Keratinocyte (primary cell): Measurements from ENCODE around the gene MPZ. TPM values are rescaled to one million over a fixed set of nuclear protein-coding genes. Genes with fewer than 3 reads are reported as not detected.

Experiments
- DNase-seq: peaks from one replicate; pipeline ENCODE4 v3.0.0-alpha.2; 2011; ENCODE audit warnings: low read depth, missing footprints, low spot score
- FAIRE-seq: peaks from 2 replicates; lab custom pipeline; 2011; peaks lifted over from hg19 to GRCh38; lab: Jason Lieb, UNC
- H2AFZ ChIP-seq: 2 replicates; pipeline ENCODE4 v1.6.0; 2012; ENCODE audit warnings: low read length, control low read depth, inconsistent platforms; ENCODE audit not compliant: control insufficient read depth
- H3K27ac ChIP-seq: 2 replicates; pipeline ENCODE4 v1.5.1; 2011; ENCODE audit warnings: low read length; ENCODE audit not compliant: control insufficient read depth, insufficient read depth
- H3K27me3 ChIP-seq: 3 replicates; pipeline ENCODE4 v1.6.0; 2011; ENCODE audit warnings: low read length; ENCODE audit not compliant: control insufficient read depth, insufficient read depth; ENCODE audit errors: extremely low read depth
- H3K36me3 ChIP-seq, 2 experiments: 2 replicates in 1 of 2; 3 replicates in 1 of 2; pipeline ENCODE4 v1.5.1; 2011; ENCODE audit warnings: low read length in 2 of 2, mild to moderate bottlenecking in 1 of 2; ENCODE audit not compliant: control insufficient read depth in 2 of 2, insufficient read depth in 2 of 2; ENCODE audit errors: extremely low read depth in 1 of 2
- H3K4me1 ChIP-seq: 3 replicates; pipeline ENCODE4 v1.5.1; 2011; ENCODE audit warnings: low read length; ENCODE audit not compliant: control insufficient read depth, insufficient read depth; ENCODE audit errors: extremely low read depth
- H3K4me2 ChIP-seq: 3 replicates; pipeline ENCODE4 v1.6.0; 2011; ENCODE audit warnings: low read depth, low read length; ENCODE audit not compliant: control insufficient read depth, insufficient read depth; ENCODE audit errors: extremely low read depth
- H3K4me3 ChIP-seq, 3 experiments: fragments of 200-600 bp in 1 of 3; sonication (generic) in 1 of 3; 2 replicates in 2 of 3; 3 replicates in 1 of 3; pipeline ENCODE4 v1.5.1; 2011 to 2016; ENCODE audit warnings: low read length in 3 of 3, mild to moderate bottlenecking in 3 of 3, control low read depth in 2 of 3, inconsistent platforms in 1 of 3, low read depth in 1 of 3, mixed read lengths in 1 of 3, mixed run types in 1 of 3, moderate library complexity in 1 of 3; ENCODE audit not compliant: control insufficient read depth in 2 of 3, insufficient read depth in 2 of 3; ENCODE audit errors: extremely low read depth in 1 of 3
- H3K79me2 ChIP-seq: 2 replicates; pipeline ENCODE4 v1.6.0; 2012; ENCODE audit warnings: low read length; ENCODE audit not compliant: control insufficient read depth, insufficient read depth
- H3K9ac ChIP-seq: 3 replicates; pipeline ENCODE4 v1.6.0; 2011; ENCODE audit warnings: low read length; ENCODE audit not compliant: control insufficient read depth, insufficient read depth; ENCODE audit errors: extremely low read depth
- H3K9me1 ChIP-seq: 3 replicates; pipeline ENCODE4 v1.6.0; 2011; ENCODE audit warnings: low read length; ENCODE audit not compliant: control insufficient read depth, insufficient read depth; ENCODE audit errors: extremely low read depth
- H3K9me3 ChIP-seq: 2 replicates; pipeline ENCODE4 v1.5.1; 2012; ENCODE audit warnings: low read depth, low read length; ENCODE audit not compliant: control insufficient read depth
- H4K20me1 ChIP-seq: 3 replicates; pipeline ENCODE4 v1.6.0; 2011; ENCODE audit warnings: low read length; ENCODE audit not compliant: control insufficient read depth, insufficient read depth; ENCODE audit errors: extremely low read depth
- EZH2 ChIP-seq: IDR thresholded peaks from one replicate; pipeline ENCODE4 v1.6.1; 2012; ENCODE audit warnings: inconsistent platforms, mild to moderate bottlenecking, low read length, moderate library complexity
- dilution Hi-C: fragments of 300-500 bp; cut with MboI; formaldehyde crosslinking; loops from one replicate; pipeline ENCODE4 v1.7.0; 2020; ENCODE audit warnings: low sequenced_read_pairs; ENCODE audit not compliant: extremely low pct_ligation_motif_present
- polyA plus RNA-seq, 5 experiments: library from polyadenylated mRNA; depleted of rRNA in 3 of 5; stranded (reverse) in 3 of 5; stranded (forward) in 1 of 5; unstranded in 1 of 5; fragments of >200 nt; gene quantifications; 1 replicate in 1 of 5; 2 replicates in 3 of 5; 3 replicates in 1 of 5; pipeline versions ENCODE4 v1.2.1 to v1.2.3, GENCODE V29; 2011 to 2012; ENCODE audit warnings: missing spikeins in 2 of 5, low read depth in 1 of 5, low replicate concordance in 1 of 5
- TF ChIP-seq, protein P1 (sequence below), 3 experiments: IDR thresholded peaks in 1 of 3; conservative IDR thresholded peaks in 1 of 3; optimal IDR thresholded peaks in 1 of 3; 2 replicates in 2 of 3; 3 replicates in 1 of 3; pipeline versions ENCODE3 to v1.5.1; 2011; ENCODE audit warnings: low read length in 3 of 3, mild to moderate bottlenecking in 3 of 3, moderate library complexity in 2 of 3, control low read depth in 1 of 3, inconsistent platforms in 1 of 3; ENCODE audit not compliant: insufficient read depth in 2 of 3; ENCODE audit errors: extremely low read depth in 1 of 3

The MPZ gene
- polyA plus RNA-seq, 1 donor (not counting 4 experiments of a cell fraction or from before 2014, with no cell fraction given): 0.45 TPM

DNA sequence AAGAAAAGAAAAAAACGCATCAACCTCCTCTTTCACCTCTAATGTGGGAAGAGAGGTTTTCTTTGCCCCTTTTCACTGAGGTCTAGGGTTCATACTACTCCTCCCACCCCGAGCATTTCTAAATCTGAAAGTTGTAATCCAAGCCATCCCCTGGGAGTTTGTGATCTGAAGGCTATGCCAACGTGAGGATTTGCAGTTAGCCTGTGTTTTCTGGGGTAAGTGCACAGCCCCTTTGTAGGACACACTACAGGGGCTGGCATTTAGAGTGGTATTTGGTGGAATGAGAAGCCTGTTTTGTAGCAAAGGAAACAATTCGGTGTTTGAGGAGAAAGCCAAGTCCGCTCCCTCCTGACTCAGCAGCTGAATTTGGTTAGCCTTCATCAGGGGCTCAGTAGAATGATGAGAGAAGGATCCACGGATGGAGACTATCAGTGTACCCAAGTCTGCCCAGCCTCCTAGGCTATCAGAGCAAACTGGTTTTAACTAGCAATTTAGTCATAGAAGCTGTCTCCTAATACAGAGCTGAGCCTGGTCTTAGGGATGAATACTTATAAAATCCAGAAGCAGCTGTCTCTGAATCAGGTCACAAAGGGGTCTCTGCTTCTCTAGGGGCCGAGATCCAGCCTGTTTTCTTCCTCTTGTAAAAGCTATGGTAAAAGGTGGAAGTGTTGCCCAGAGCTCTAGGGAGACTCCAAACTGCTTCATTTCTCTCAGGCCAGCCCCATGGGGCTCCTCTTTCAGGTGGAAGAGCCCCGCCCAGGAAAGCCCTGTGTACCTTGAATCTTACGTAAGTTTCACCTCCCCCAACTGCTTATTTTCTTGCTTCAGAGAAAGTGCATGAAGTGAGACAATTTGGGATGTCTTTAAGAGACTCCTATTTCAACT lies 49.1 kb downstream of the MPZ start:
- Histone ChIP-seq H3K9me1 (no peaks in the 10 kb centered on the region), H3K27me3 (peaks cover 31% of the 10 kb centered on the region), H3K9me3 (no peaks in the 10 kb centered on the region), H3K4me2 (peak overlapping the region; percentile 1), H3K27ac (no peak overlapping the region), H2AFZ (no peak overlapping the region), H3K4me1 (peaks cover 12% of the 10 kb centered on the region), H3K36me3 (no peaks in the 10 kb centered on the region), H3K79me2 (no peaks in the 10 kb centered on the region), H4K20me1 (no peaks in the 10 kb centered on the region), H3K4me3 (no peak overlapping the region), H3K9ac (no peak overlapping the region)
- FAIRE-seq (no peak), DNase-seq (no peak)
- peak; percentile 10 for TF ChIP-seq EZH2
- TF ChIP-seq, protein P1, sequence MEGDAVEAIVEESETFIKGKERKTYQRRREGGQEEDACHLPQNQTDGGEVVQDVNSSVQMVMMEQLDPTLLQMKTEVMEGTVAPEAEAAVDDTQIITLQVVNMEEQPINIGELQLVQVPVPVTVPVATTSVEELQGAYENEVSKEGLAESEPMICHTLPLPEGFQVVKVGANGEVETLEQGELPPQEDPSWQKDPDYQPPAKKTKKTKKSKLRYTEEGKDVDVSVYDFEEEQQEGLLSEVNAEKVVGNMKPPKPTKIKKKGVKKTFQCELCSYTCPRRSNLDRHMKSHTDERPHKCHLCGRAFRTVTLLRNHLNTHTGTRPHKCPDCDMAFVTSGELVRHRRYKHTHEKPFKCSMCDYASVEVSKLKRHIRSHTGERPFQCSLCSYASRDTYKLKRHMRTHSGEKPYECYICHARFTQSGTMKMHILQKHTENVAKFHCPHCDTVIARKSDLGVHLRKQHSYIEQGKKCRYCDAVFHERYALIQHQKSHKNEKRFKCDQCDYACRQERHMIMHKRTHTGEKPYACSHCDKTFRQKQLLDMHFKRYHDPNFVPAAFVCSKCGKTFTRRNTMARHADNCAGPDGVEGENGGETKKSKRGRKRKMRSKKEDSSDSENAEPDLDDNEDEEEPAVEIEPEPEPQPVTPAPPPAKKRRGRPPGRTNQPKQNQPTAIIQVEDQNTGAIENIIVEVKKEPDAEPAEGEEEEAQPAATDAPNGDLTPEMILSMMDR (optimal IDR thresholded peaks at IDR 0.05 in 1 of 3, IDR thresholded peaks at IDR 0.05 in 1 of 3, conservative IDR thresholded peaks at IDR 0.05 in 1 of 3; ENCODE audit: extremely low read depth in 1 of 3, insufficient read depth in 2 of 3, low read length in 3 of 3): no peak
- dilution Hi-C loops: no loop called here

DNA sequence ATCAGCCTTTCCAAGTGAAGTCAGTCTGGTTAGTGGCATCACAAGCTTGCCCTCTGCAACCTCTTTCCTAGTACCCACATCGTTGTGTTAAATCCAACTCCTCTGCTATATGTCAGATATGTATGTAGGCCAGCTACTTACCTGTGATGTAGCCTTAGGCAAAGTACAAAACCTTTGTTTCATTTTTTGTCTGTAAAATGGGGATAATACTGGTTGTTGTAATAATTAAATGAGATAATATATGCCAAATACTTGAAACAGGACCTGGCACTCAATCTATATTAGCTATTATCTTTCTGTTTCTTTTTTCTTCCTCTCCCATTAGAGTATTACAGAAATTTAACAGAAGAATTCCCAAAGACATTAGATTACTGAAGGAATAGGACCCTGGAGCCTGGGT lies 50.0 kb downstream of the MPZ start:
- no peaks in the 10 kb centered on the region for H3K9me1 ChIP-seq
- peaks cover 31% of the 10 kb centered on the region for H3K27me3 ChIP-seq
- H3K27ac ChIP-seq: no peak overlapping the region
- peaks cover 12% of the 10 kb centered on the region for H3K4me1 ChIP-seq
- H3K4me2 ChIP-seq: no peak overlapping the region
- dilution Hi-C loops: no loop called here
- no peaks in the 10 kb centered on the region for H4K20me1 ChIP-seq
- H3K9ac ChIP-seq: no peak overlapping the region
- no peaks in the 10 kb centered on the region for H3K9me3 ChIP-seq
- TF ChIP-seq, protein P1 (optimal IDR thresholded peaks at IDR 0.05 in 1 of 3, IDR thresholded peaks at IDR 0.05 in 1 of 3, conservative IDR thresholded peaks at IDR 0.05 in 1 of 3; ENCODE audit: extremely low read depth in 1 of 3, insufficient read depth in 2 of 3, low read length in 3 of 3): no peak
- no peak for TF ChIP-seq EZH2
- H3K4me3 ChIP-seq: no peak overlapping the region
- H3K36me3 ChIP-seq: no peaks in the 10 kb centered on the region
- H3K79me2 ChIP-seq: no peaks in the 10 kb centered on the region
- DNase-seq: no peak
- H2AFZ ChIP-seq: no peak overlapping the region
- FAIRE-seq: no peak
